ENCODE measurements around the gene FGGY.

The FGGY gene

GRCh38 chr1:59414406-59415133 is 117.7 kb downstream of the FGGY start:
- DNase-seq (ENCODE audit: low read depth in 2 of 2) = no peak

- no peak for DNase-seq (ENCODE audit: low read depth in 2 of 2)
Measured at GRCh38 chr1:59415286-59415850, 118.5 kb downstream of the FGGY start.

DNA sequence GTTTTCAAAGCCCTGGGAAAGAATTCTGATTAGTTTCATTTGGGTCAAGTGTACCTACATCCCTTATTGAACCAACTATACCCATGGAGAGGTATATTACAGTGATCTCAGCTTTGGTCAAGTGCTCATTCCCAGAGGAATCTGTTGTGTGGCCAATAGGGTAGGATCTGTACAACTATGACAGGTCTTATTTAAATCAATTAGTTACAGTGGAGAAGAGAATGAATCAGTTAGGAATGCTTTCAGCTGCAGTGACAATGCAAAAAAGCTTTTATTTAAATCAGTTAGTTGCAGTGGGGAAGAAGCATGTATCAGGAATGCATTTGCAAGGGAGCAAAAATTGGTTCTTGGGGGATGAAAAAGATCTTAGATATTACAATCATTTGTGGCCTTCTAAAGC is 119.0 kb downstream of the FGGY start:
- no peak for DNase-seq (ENCODE audit: low read depth in 2 of 2)

GRCh38 chr1:59417406-59417805 is 120.5 kb downstream of the FGGY start:
- DNase-seq (ENCODE audit: low read depth in 2 of 2) = no peak

DNA sequence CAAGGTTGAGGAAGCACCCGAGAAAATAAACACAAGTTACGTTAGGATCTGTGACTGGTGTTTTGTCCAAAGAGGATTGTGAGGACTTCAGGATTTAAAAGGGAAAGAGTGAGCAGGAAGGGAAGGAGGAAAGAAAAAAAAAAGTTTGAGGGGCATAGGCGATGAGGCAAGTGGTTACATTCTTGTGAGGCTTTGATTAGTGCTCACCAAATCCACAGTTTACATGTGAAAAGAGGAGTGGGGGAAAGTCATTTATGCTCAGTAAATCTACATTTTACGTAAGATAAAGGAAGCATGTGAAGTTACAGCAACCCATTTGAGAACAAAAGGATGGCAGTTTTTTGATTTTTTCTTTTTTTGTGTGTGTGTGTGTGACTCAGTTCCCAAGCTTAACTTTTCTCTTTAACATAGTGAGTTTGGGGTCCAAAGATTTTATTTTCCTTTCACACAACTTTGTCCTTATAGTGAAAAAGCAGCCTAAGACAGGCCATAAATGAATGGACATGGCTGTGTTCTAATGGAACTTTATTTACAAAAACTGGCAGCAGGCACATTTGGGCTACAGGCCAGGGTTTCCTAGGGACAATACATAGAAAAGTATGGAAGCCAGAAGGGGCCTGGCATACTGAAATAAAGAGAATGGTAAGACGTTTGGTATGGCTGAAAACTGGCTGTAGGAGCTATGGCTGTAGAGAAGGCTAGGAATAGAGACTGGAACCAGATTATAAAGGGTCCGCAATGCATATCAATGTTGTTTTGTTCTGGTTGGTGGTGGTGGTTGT is 121.7 kb downstream of the FGGY start:
- no peak for DNase-seq (ENCODE audit: low read depth in 2 of 2)

DNA sequence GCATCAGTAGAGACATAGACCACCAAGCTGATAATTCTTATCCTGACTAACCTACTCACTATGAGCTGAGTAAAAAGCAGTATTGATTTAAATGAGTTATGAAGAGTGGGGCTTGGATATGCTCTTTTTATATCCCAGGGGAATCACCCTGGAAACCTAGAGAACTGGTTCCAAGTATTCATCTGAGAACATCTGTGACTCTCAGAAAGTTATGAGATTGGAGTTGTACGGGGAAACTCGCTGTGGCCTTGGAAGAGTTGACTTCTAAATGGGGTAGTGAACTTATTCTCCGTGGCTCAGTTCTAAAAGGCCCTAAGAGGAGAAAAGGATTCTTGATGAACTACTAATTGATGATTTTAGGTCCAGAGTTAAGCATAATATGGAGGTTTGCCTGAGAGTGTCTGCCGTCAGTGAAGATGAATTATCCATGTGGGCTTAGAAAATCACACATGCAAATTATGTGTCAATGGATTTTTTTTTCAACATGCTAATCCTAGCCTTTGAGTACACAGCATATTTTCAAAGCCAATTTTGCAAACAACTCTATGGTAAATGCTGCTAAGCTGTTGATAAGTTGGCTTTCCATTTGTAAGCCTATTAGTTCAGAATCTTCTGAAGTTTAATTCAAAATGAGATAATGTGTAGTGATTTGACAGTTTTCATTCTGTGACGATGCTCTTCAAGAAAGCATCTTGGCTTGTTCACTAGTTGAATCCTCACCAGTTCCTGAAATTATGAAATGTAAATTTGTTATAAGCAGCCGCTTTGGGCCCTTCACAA is 122.7 kb downstream of the FGGY start:
- DNase-seq (ENCODE audit: low read depth in 2 of 2) = no peak

- no peak for DNase-seq (ENCODE audit: low read depth in 2 of 2)
Measured at GRCh38 chr1:59421232-59421920, 124.5 kb downstream of the FGGY start.

- no peak for DNase-seq (ENCODE audit: low read depth in 2 of 2)
Measured at GRCh38 chr1:59422921-59423575, 126.2 kb downstream of the FGGY start.

GRCh38 chr1:59427155-59427554 is 130.3 kb downstream of the FGGY start:
- peak in 1 of 2 experiments; percentile 36 for DNase-seq (ENCODE audit: low read depth in 2 of 2)

- DNase-seq (ENCODE audit: low read depth in 2 of 2) = no peak
Measured at GRCh38 chr1:59427784-59428183, 130.9 kb downstream of the FGGY start.

GRCh38 chr1:59428828-59429227 is 131.9 kb downstream of the FGGY start:
- no peak for DNase-seq (ENCODE audit: low read depth in 2 of 2)

DNA sequence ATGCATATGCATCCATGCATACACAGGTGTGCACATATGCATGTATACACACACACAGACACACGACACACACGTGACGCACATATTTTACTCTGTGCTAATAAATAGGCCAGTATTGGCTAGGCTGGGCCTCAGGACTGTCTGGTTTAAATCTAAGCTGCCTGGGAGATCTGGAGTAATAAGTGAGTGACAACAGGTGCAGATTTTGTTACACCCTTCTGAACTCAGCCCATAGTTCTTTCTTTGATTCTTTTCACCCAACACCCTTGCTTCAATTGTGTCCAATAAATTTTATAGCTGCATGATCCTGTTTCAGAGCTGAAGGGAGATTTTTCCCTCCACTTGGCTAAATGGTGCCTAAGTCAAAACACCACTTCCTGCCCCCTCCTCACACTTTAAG is 132.8 kb downstream of the FGGY start:
- no peak for DNase-seq (ENCODE audit: low read depth in 2 of 2)

GRCh38 chr1:59431566-59432294 is 134.8 kb downstream of the FGGY start:
- DNase-seq (ENCODE audit: low read depth in 2 of 2) = no peak

DNA sequence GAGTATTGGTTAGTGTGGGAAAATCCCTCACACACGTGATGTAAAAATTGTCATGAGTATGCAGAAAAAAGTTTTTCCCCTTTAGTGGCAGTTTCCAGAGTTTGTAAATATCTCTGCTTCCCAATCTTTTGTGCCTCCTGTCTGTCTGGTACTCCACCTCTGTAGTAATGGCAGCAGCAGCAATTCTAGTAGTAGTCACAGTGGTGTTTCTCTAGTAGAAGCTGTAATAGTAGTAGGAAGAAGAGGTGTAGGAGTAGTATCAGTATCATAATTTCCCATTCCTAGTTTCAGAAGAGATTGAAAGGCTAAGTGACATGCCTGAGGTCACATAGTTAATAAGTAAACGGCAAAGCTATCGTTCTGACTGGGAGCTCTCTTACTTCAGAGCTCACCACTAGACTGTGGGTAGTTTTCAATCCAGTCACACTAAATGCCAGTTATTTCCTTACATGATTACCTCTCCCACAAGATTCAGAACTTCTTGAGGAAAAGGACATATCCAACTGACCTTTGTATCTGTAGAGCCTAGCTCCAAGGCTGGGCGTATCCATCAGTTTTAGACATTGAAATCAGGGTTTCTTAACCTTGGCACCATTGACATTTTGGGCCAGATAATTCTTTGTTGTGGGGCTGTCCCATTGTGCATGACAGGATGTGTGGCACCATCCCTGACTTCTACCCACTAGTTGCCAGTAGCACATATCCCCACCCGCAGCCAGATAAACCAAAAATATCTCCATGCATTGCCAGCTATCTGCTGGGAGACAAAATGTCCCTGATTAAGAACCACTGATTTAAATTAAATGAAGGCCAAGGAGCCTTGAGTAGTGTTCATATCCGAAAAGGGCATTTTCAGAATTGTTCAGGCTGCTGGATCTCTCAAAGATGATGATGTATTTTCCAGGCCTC is 135.9 kb downstream of the FGGY start:
- no peak for DNase-seq (ENCODE audit: low read depth in 2 of 2)

DNA sequence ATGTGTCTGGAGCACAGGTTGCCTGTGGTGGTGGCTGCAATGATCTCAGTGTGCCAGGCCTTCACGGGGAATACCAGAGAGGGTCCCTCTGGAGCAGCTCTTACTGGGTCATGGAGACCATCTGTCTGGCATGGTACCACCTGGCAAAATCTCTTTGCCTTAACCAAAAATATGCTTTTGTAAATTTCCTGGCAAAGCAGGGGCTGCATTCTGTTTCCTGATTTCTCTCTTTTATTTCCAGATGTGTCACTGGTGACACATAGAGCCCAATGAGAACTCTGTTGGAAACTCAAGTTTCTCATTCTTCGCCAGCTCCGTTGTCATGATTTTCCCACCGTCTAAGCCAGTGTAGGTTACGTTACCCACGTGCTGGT is 136.5 kb downstream of the FGGY start:
- no peak for DNase-seq (ENCODE audit: low read depth in 2 of 2)

DNA sequence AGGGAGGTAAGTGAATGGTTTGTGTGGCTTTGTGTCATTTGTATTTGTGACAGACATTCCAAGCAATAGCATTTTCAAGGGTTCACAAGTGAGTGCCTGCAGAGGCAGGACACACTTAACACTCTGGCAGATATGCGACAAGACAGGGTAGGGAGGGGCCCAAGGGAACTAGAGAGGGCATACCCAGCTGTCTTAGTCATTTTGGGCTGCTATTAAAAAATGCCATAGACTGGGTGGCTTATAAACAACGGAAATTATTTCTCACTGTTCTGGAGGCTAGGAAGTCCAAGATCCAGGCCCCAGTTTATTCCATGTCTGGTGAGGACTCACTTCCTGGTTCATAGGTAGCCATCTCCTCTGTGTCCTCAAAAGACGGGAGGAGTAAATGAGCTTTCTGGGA is 137.4 kb downstream of the FGGY start:
- DNase-seq (ENCODE audit: low read depth in 2 of 2) = no peak

DNA sequence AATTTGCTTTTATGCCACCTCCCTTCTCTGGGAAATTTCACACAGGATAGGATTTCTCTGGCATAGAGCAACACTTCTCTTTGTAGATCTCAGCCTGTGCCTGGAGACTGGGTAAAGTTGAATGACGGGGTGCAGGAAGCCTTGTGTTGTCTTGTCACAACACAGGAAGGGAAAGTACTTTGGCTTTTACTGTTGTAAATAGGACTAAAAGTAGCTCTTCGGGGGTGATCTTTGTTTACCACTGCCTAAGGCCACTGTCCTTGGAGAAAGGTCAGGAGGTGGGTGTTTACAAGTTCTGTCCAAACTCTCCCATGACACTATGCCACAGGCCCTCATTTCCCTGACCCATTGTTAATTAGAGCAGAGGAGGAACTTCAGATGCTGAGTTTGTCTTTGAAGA is 139.7 kb downstream of the FGGY start:
- DNase-seq (ENCODE audit: low read depth in 2 of 2) = no peak

GRCh38 chr1:59438058-59438560 is 141.2 kb downstream of the FGGY start:
- no peak for DNase-seq (ENCODE audit: low read depth in 2 of 2)

DNA sequence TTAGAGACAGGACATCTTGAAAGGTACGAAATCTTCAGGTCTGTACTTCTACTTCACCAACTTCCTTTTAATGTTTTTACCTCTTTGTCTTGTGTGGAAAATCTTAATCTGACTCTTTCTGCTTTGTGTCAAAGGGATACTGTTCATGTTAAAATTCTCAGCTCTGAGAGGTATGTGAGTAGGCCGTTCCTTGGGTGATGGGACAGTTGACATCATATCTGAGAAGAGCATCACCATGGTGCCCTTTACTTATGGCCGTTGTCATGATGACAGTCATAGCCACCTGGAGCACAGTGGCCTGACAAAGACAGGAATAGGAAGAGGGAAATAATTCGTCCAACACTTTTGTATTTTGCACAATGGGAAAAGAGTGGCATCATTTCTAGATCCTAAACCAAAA is 145.6 kb downstream of the FGGY start:
- no peak for DNase-seq (ENCODE audit: low read depth in 2 of 2)
